ENCODE measurements around the gene UBN2.

- TF ChIP-seq TCF12 (IDR thresholded peaks at IDR 0.05; ENCODE audit: low read depth, low read length) (no peak), SRF (IDR thresholded peaks at IDR 0.05; ENCODE audit: low read depth in 2 of 2, low read length in 2 of 2) (no peak), RAD51 (IDR thresholded peaks at IDR 0.05) (no peak), SMC3 (IDR thresholded peaks at IDR 0.05; ENCODE audit: borderline replicate concordance, low read length) (no peak)
- TF ChIP-seq, protein P1, sequence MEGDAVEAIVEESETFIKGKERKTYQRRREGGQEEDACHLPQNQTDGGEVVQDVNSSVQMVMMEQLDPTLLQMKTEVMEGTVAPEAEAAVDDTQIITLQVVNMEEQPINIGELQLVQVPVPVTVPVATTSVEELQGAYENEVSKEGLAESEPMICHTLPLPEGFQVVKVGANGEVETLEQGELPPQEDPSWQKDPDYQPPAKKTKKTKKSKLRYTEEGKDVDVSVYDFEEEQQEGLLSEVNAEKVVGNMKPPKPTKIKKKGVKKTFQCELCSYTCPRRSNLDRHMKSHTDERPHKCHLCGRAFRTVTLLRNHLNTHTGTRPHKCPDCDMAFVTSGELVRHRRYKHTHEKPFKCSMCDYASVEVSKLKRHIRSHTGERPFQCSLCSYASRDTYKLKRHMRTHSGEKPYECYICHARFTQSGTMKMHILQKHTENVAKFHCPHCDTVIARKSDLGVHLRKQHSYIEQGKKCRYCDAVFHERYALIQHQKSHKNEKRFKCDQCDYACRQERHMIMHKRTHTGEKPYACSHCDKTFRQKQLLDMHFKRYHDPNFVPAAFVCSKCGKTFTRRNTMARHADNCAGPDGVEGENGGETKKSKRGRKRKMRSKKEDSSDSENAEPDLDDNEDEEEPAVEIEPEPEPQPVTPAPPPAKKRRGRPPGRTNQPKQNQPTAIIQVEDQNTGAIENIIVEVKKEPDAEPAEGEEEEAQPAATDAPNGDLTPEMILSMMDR (IDR thresholded peaks at IDR 0.05 in 2 of 3, conservative IDR thresholded peaks at IDR 0.05 in 1 of 3; ENCODE audit: control insufficient read depth in 2 of 3, extremely low read depth in 1 of 3, insufficient read depth in 1 of 3, low read depth in 3 of 3, low read length in 3 of 3), result no peak
- TF ChIP-seq, protein P2, sequence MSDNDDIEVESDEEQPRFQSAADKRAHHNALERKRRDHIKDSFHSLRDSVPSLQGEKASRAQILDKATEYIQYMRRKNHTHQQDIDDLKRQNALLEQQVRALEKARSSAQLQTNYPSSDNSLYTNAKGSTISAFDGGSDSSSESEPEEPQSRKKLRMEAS (IDR thresholded peaks at IDR 0.05; ENCODE audit: low read depth, low read length), result no peak
Measured at GRCh38 chr7:139192014-139192706, 38.9 kb upstream of the UBN2 start.
